Sigmoid colon (tissue), 7 donors: ENCODE data around the gene EMD. TPM values are rescaled to one million over a fixed set of nuclear protein-coding genes. Genes with fewer than 3 reads are reported as not detected.

Experiments
- DNase-seq: peaks from one replicate; pipeline ENCODE4 v3.0.0-alpha.2; 2019
- H3K27ac ChIP-seq, 4 donors: fragments of 200-600 bp; sonication (generic); one replicate each; pipeline ENCODE4 v1.5.1; 2016 to 2019; ENCODE audit warnings: mild to moderate bottlenecking in 1 of 4
- H3K27me3 ChIP-seq, 3 donors: fragments of 200-600 bp; sonication (generic); one replicate each; pipeline ENCODE4 v1.5.1; 2019; ENCODE audit warnings: mild to moderate bottlenecking in 1 of 3
- H3K36me3 ChIP-seq, 4 donors: fragments of 200-600 bp; sonication (generic); one replicate each; pipeline ENCODE4 v1.5.1; 2016 to 2019
- H3K4me1 ChIP-seq, 4 donors: fragments of 200-600 bp; sonication (generic); one replicate each; pipeline ENCODE4 v1.5.1; 2017 to 2019
- H3K4me3 ChIP-seq, 4 donors: fragments of 200-600 bp; sonication (generic); one replicate each; pipeline ENCODE4 v1.5.1; 2017 to 2019; ENCODE audit warnings: mild to moderate bottlenecking in 2 of 4, moderate library complexity in 1 of 4
- H3K9me3 ChIP-seq, 4 donors: fragments of 200-600 bp in 3 of 4; sonication (generic) in 3 of 4; one replicate each; pipeline versions ENCODE4 v1.5.1 to v1.6.1; 2013 to 2019
- CTCF ChIP-seq, 4 experiments: fragments of 450-650 bp in 3 of 4; fragments of 200-600 bp in 1 of 4; IDR thresholded peaks; one replicate each; pipeline ENCODE4 v1.5.1; 2016 to 2019; ENCODE audit warnings: antibody characterized with exemption in 4 of 4, mild to moderate bottlenecking in 3 of 4, moderate library complexity in 2 of 4
- EP300 ChIP-seq, 4 donors: sonication (generic); formaldehyde crosslinking; IDR thresholded peaks; one replicate each; pipeline ENCODE4 v1.6.1; 2017; ENCODE audit warnings: antibody characterized with exemption in 4 of 4
- POLR2A ChIP-seq, 2 donors: fragments of 450-650 bp; IDR thresholded peaks; one replicate each; pipeline ENCODE4 v1.6.1; 2016; ENCODE audit warnings: antibody characterized with exemption in 2 of 2, mild to moderate bottlenecking in 2 of 2, moderate library complexity in 2 of 2
- POLR2AphosphoS5 ChIP-seq, 4 donors: sonication (generic); formaldehyde crosslinking; IDR thresholded peaks; one replicate each; pipeline ENCODE4 v1.6.1; 2017; ENCODE audit warnings: antibody characterized with exemption in 4 of 4
- WGBS, 2 donors: extraction: QIAGEN DNeasy Blood & Tissue Kit; methylation state at CpG; one replicate each; pipeline ENCODE4 v1.1.7; 2013; 5-methylcytosine and 5-hydroxymethylcytosine counted together
- intact Hi-C: fragments of 100-400 bp; cut with DNase I; formaldehyde crosslinking; loops from one replicate; pipeline ENCODE4 v1.15.1; 2023
- polyA plus RNA-seq, 3 donors: library from polyadenylated mRNA; stranded (reverse); fragments of 200-250 nt; gene quantifications; one replicate each; pipeline ENCODE4 v1.2.3, GENCODE V29; 2013
- total RNA-seq, 4 donors: library from RNA; depleted of rRNA; stranded (reverse); fragments of >200 nt; gene quantifications; one replicate each; pipeline ENCODE4 v1.1.0, GENCODE V29; 2016
- donor health status: healthy with polysubstance abuse.
- donor health status: Bipolar disorder and iron deficiency.
- donor health status: healthy.

EMD gene
- total and polyA plus RNA-seq, 7 donors, result 40.7 to 87.9 (median 46.0) TPM

- H3K9me3 ChIP-seq, result no peaks in the 10 kb centered on the region
- no peak for TF ChIP-seq CTCF (IDR thresholded peaks at IDR 0.05)
- TF ChIP-seq EP300 (IDR thresholded peaks at IDR 0.05), result no peak
- TF ChIP-seq POLR2A (IDR thresholded peaks at IDR 0.05), result no peak
- TF ChIP-seq POLR2AphosphoS5 (IDR thresholded peaks at IDR 0.05), result no peak
- DNase-seq, result peak; percentile 52
- no peaks in the 10 kb centered on the region for H3K27me3 ChIP-seq
- WGBS, 2 donors, result 84% methylated on average over 19 of the region's 19 CpGs
- H3K4me3 ChIP-seq, result no peak overlapping the region
- peaks cover 11 to 22% (median 14%) of the 10 kb centered on the region in 4 donors for H3K36me3 ChIP-seq
- peaks cover 0 to 16% (median 13%) of the 10 kb centered on the region in 4 donors for H3K4me1 ChIP-seq
- H3K27ac ChIP-seq, result no peak overlapping the region
- intact Hi-C loops, result loop anchor here (2.0 kb wide), 1 partner anchor 132 kb away; no protein-coding TSS in a partner anchor
These were observed 23.6 kb downstream of the EMD start for GRCh38 chrX:154402622-154403127.

- peaks cover 11 to 22% (median 14%) of the 10 kb centered on the region in 4 donors for H3K36me3 ChIP-seq
- no peak overlapping the region for H3K4me3 ChIP-seq
- intact Hi-C loops, result loop anchor here (2.0 kb wide), 1 partner anchor 132 kb away; no protein-coding TSS in a partner anchor
- no peak overlapping the region for H3K27ac ChIP-seq
- WGBS, 2 donors, result 89 to 92% methylated on average over 10 of the region's 10 CpGs
- H3K4me1 ChIP-seq, result peaks cover 0 to 16% (median 13%) of the 10 kb centered on the region in 4 donors
- TF ChIP-seq EP300 (IDR thresholded peaks at IDR 0.05) (no peak), POLR2A (IDR thresholded peaks at IDR 0.05) (no peak), POLR2AphosphoS5 (IDR thresholded peaks at IDR 0.05) (no peak), CTCF (IDR thresholded peaks at IDR 0.05) (no peak)
- H3K9me3 ChIP-seq, result no peaks in the 10 kb centered on the region
- peak; percentile 48 for DNase-seq
- no peaks in the 10 kb centered on the region for H3K27me3 ChIP-seq
These were observed 24.1 kb downstream of the EMD start for GRCh38 chrX:154403192-154403591.

GRCh38 chrX:154403858-154404257, 24.8 kb downstream of the EMD start:
- no peak for DNase-seq
- no peak overlapping the region for H3K27ac ChIP-seq
- H3K9me3 ChIP-seq, result no peaks in the 10 kb centered on the region
- intact Hi-C loops, result loop anchor here (2.0 kb wide), 1 partner anchor 131 kb away; no protein-coding TSS in a partner anchor
- H3K36me3 ChIP-seq, result peaks cover 11 to 22% (median 14%) of the 10 kb centered on the region in 4 donors
- H3K4me3 ChIP-seq, result no peak overlapping the region
- TF ChIP-seq EP300 (IDR thresholded peaks at IDR 0.05) (no peak), POLR2A (IDR thresholded peaks at IDR 0.05) (no peak), CTCF (IDR thresholded peaks at IDR 0.05) (no peak), POLR2AphosphoS5 (IDR thresholded peaks at IDR 0.05) (no peak)
- WGBS, 2 donors, result 92% methylated on average over 4 of the region's 4 CpGs
- H3K4me1 ChIP-seq, result peaks cover 0 to 16% (median 13%) of the 10 kb centered on the region in 4 donors
- no peaks in the 10 kb centered on the region for H3K27me3 ChIP-seq

- TF ChIP-seq POLR2A (IDR thresholded peaks at IDR 0.05) (no peak), EP300 (IDR thresholded peaks at IDR 0.05) (no peak), CTCF (IDR thresholded peaks at IDR 0.05) (no peak), POLR2AphosphoS5 (IDR thresholded peaks at IDR 0.05) (no peak)
- Histone ChIP-seq H3K36me3 (peaks cover 4 to 15% (median 7%) of the 10 kb centered on the region in 4 donors), H3K27me3 (no peaks in the 10 kb centered on the region), H3K9me3 (no peaks in the 10 kb centered on the region), H3K27ac (no peak overlapping the region), H3K4me3 (no peak overlapping the region), H3K4me1 (peaks cover 0 to 8% (median 7%) of the 10 kb centered on the region in 4 donors)
- intact Hi-C loops, result no loop called here
- peak; percentile 61 for DNase-seq
- WGBS, 2 donors, result 95 to 96% methylated on average over 16 of the region's 16 CpGs
These were observed 25.6 kb downstream of the EMD start for GRCh38 chrX:154404625-154405192.
